Prostate gland (tissue), 2 donors: ENCODE measurements around the gene ASPDH. TPM values are rescaled to one million over a fixed set of nuclear protein-coding genes. Genes with fewer than 3 reads are reported as not detected.

ENCODE experiments used
- DNase-seq: peaks from one replicate; pipeline ENCODE4 v3.0.0-alpha.2; 2019; ENCODE audit warnings: low spot score
- H3K27ac ChIP-seq, 2 donors: fragments of 200-600 bp; sonication (generic); 2 replicates each; pipeline ENCODE4 v1.5.1; 2017 to 2019
- H3K27me3 ChIP-seq: fragments of 200-600 bp; sonication (generic); replicated peaks from 2 replicates; pipeline ENCODE4 v1.5.1; 2019; ENCODE audit not compliant: insufficient read depth
- H3K36me3 ChIP-seq, 2 donors: fragments of 200-600 bp; sonication (generic); 1 replicate in 1 of 2; 2 replicates in 1 of 2; pipeline versions ENCODE4 v1.5.1 to v1.8.1; 2017 to 2019
- H3K4me1 ChIP-seq: fragments of 200-600 bp; sonication (generic); replicated peaks from 2 replicates; pipeline ENCODE4 v1.5.1; 2019
- H3K4me3 ChIP-seq, 2 donors: fragments of 200-600 bp; sonication (generic); 2 replicates each; pipeline ENCODE4 v1.5.1; 2017 to 2019
- H3K9me3 ChIP-seq: fragments of 200-600 bp; sonication (generic); 2 replicates; pipeline ENCODE4 v1.5.1; 2017
- POLR2A ChIP-seq: fragments of 450-650 bp; IDR thresholded peaks from one replicate; pipeline ENCODE4 v1.6.1; 2016; ENCODE audit warnings: antibody characterized with exemption, mild to moderate bottlenecking
- POLR2AphosphoS5 ChIP-seq: sonication (generic); formaldehyde crosslinking; IDR thresholded peaks from one replicate; pipeline ENCODE4 v1.6.1; 2017; ENCODE audit warnings: antibody characterized with exemption
- WGBS: methylation state at CpG from one replicate; pipeline ENCODE4 v1.1.5; 2018; 5-methylcytosine and 5-hydroxymethylcytosine counted together
- intact Hi-C: fragments of 100-400 bp; cut with DNase I; formaldehyde crosslinking; loops from one replicate; pipeline ENCODE4 v1.14.2; 2022
- total RNA-seq, 2 donors: library from RNA; depleted of rRNA; stranded (reverse); fragments of >200 nt; gene quantifications; one replicate each; pipeline ENCODE4 v1.1.0, GENCODE V29; 2016
- TF ChIP-seq, protein P1 (sequence below), 4 experiments: fragments of 200-600 bp in 2 of 4; fragments of 450-650 bp in 2 of 4; sonication (generic) in 2 of 4; IDR thresholded peaks; 1 replicate in 3 of 4; 2 replicates in 1 of 4; pipeline ENCODE4 v1.5.1; 2016 to 2019; ENCODE audit warnings: antibody characterized with exemption in 4 of 4, mild to moderate bottlenecking in 2 of 4, moderate library complexity in 2 of 4

The ASPDH gene
- total RNA-seq, 2 donors from 2014 or later = not detected

DNA sequence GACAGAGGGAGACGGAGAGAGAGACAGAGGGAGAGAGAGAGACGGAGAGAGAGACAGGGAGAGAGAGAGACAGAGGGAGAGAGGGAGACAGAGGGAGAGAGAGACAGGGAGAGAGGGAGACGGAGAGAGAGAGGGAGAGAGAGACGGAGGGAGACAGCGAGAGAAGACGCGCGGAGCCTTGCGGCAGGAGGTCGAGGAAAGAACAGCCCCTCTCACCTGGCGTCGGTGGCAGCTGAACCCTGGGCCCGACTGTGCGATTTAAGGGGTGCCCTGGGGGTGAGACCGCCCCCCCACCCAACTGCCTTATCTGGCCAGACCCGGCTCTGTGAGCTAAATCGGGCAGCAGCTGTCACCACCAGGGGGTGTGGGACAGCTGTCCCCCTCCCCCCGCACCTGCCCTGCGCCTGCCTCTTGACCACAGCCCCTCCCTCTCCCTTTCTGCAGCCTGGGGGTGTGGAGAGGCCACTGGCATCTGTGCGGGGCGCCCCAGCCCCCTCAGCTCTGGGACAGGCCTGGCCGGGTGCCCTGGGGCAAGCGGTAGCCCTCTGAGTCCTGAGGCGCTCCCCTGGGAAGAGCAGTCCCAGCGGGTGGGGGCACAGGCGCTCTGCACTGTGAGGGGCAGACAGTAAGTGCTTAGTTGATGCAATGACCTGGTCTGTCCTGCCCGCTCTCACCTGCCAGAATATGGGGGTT lies 13.5 kb downstream of the ASPDH start:
- TF ChIP-seq, protein P1, sequence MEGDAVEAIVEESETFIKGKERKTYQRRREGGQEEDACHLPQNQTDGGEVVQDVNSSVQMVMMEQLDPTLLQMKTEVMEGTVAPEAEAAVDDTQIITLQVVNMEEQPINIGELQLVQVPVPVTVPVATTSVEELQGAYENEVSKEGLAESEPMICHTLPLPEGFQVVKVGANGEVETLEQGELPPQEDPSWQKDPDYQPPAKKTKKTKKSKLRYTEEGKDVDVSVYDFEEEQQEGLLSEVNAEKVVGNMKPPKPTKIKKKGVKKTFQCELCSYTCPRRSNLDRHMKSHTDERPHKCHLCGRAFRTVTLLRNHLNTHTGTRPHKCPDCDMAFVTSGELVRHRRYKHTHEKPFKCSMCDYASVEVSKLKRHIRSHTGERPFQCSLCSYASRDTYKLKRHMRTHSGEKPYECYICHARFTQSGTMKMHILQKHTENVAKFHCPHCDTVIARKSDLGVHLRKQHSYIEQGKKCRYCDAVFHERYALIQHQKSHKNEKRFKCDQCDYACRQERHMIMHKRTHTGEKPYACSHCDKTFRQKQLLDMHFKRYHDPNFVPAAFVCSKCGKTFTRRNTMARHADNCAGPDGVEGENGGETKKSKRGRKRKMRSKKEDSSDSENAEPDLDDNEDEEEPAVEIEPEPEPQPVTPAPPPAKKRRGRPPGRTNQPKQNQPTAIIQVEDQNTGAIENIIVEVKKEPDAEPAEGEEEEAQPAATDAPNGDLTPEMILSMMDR (IDR thresholded peaks at IDR 0.05) = no peak
- no peak for TF ChIP-seq POLR2AphosphoS5
- TF ChIP-seq POLR2A = no peak
- H3K27ac ChIP-seq = no peak overlapping the region
- intact Hi-C loops = no loop called here
- no peaks in the 10 kb centered on the region for H3K9me3 ChIP-seq
- H3K27me3 ChIP-seq = no peaks in the 10 kb centered on the region
- H3K36me3 ChIP-seq = no peaks in the 10 kb centered on the region
- no peaks in the 10 kb centered on the region for H3K4me1 ChIP-seq
- no peak for DNase-seq
- no peak overlapping the region for H3K4me3 ChIP-seq
- WGBS = 45% methylated on average over 25 of the region's 27 CpGs

DNA sequence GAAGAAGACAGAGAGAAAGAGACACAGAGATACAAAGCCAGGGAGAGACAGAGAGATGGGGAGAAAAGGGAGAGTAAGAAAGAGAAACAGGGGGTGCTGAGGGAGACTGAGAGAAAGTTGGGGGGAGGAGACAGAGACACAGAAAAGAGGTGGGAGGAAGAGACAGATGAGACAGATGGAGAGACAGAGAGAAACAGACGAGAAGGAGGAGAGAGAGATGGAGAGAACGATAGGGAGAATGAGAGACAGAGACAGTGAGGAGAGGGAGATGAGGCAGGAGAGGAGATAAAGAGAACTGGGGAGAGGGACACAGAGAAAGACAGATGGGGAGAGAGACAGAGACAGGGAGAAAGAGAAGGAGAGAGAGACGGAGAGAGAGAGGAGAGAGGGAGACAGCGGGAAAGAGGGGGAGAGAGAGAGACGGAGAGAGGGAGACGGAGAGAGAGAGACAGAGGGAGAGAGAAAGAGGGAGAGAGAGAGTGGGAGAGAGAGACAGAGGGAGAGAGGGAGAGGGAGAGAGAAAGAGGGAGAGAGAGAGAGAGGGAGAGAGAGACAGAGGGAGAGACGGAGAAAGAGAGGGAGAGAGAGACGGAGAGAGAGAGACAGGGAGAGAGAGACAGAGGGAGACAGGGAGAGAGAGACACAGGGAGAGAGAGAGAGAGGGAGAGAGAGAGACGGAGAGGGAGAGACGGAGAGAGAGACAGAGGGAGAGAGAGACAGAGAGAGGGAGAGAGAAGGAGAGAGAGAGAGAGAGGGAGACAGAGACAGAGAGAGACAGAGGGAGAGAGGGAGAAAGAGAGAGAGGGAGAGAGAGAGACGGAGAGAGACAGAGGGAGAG lies 15.3 kb downstream of the ASPDH start:
- no peaks in the 10 kb centered on the region for H3K36me3 ChIP-seq
- TF ChIP-seq, protein P1 (IDR thresholded peaks at IDR 0.05) = no peak
- TF ChIP-seq POLR2A (no peak), POLR2AphosphoS5 (no peak)
- intact Hi-C loops = no loop called here
- DNase-seq = no peak
- H3K27ac ChIP-seq = no peak overlapping the region
- H3K4me1 ChIP-seq = no peaks in the 10 kb centered on the region
- H3K27me3 ChIP-seq = no peaks in the 10 kb centered on the region
- WGBS = 81% methylated on average over 11 of the region's 11 CpGs
- no peak overlapping the region for H3K4me3 ChIP-seq
- no peaks in the 10 kb centered on the region for H3K9me3 ChIP-seq

DNA sequence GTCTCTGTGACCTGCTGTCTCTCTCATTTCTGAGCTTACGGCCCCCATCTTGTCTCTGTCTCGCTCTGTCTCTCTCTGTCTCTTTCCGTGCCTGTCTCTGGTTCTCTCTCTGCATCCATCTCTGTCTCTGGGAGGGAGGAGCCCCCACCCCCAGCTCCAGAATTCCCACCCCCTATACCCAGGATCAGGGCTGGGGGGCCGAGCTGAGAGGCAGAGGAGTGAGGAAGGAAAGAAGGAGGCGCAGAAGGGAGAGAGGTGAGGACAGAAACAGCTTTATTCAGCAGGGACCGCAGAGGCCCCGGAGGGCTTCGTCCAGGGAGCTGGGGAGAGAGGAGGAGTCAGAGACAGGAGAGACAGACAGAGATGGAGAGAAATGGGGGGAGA lies 16.7 kb downstream of the ASPDH start:
- intact Hi-C loops = no loop called here
- WGBS = 73% methylated on average over 8 of the region's 8 CpGs
- TF ChIP-seq POLR2A (no peak), POLR2AphosphoS5 (no peak)
- TF ChIP-seq, protein P1 (IDR thresholded peaks at IDR 0.05) = no peak

DNA sequence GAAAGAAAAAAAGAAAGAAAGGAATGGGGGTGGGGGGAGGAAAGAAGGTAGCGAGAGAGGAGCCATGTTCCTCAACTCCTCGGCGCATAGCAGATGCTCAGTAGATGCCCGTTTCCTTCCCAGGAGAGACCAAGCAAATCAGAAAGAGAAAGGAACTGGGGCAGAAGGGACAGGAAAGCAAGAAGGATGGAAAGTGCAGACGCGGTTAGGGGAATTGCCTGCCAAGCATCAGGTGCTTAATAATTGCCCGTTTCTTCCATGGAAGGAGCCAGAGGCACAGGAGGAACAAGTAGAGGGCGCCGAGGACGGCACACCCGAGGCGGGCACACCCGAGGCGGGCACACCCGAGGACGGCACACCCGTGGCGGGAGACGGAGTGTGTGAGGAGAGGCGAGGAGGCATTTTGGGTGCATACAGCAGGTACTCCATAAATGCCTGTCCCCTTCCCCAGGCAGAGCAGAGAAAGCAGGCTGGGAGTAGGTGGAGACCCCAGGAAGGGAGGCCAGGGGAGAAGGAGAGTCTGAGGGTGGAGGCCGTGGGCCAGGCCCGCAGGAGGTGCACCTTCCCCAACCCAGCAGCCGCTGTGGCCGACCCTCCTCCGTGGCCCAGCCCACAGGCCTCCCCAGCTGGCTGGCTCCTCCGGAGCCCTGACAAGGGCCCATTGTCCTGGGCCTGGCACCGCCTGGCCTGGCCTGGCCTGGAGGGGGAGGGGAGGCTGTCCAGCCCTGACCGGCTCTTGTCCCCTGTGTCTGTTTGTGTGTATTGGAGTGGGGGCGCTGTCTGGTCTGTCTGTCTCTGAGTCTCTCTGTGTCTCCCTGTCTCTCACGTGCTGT lies 17.3 kb downstream of the ASPDH start:
- Histone ChIP-seq H3K36me3 (no peaks in the 10 kb centered on the region), H3K4me1 (no peaks in the 10 kb centered on the region), H3K9me3 (no peaks in the 10 kb centered on the region), H3K27ac (no peak overlapping the region), H3K27me3 (no peaks in the 10 kb centered on the region), H3K4me3 (no peak overlapping the region)
- TF ChIP-seq, protein P1 (IDR thresholded peaks at IDR 0.05) = no peak
- TF ChIP-seq POLR2A (no peak), POLR2AphosphoS5 (no peak)
- WGBS = 66% methylated on average over 30 of the region's 30 CpGs
- intact Hi-C loops = no loop called here
- DNase-seq = no peak

More for the DNA sequence above, 16.7 kb downstream of the ASPDH start:
- Histone ChIP-seq H3K4me3 (no peak overlapping the region), H3K36me3 (no peaks in the 10 kb centered on the region), H3K4me1 (no peaks in the 10 kb centered on the region), H3K27me3 (no peaks in the 10 kb centered on the region), H3K9me3 (no peaks in the 10 kb centered on the region), H3K27ac (no peak overlapping the region)
- DNase-seq = no peak
